ENCODE measurements around the gene SYNE2. TPM values are rescaled to one million over a fixed set of nuclear protein-coding genes. Genes with fewer than 3 reads are reported as not detected.
A peak's percentile ranks its signal among the peaks of the same experiment; 100 is the strongest.

Gene SYNE2
- total RNA-seq, 4 donors from 2014 or later, result 96.9 to 207 (median 182) TPM

DNA sequence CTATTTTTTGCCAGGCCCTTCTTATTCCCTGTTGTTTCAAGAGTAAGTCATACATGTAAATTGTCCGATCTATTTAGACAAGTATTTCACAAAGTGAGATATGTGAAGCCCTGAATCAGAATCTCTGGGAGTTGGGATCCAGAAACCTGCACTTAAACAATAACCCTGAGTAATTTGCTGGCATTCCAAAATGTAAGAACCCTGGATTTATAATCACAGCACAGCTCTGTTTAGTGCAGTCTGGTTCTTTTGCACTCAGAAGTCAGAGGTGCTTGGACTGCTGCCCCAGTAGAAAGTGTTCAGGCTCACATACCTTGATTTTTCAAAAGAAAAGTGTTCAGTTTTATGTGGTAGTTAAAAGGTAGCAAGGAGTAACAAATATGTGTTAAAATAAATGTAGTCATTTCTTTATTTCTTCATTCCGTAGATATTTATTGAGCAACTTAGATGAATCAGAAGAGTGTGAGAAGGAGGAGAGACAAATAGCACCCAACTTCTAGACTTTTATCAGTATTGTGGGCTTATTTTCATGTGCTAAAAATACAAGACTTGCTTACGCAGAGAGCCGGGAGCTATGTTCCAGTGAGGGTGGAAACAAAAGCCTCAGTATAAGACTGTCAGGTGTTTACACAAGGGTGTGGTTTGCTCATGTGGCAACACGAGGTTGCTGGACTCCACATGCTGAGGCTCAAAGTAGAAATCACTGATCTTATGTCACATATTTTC, 70.1 kb downstream of the SYNE2 start:
- Histone ChIP-seq H3K27ac (peak overlapping the region in 2 of 4 donors; percentile 37 to 54), H3K4me1 (peaks cover 0 to 7% of the 10 kb centered on the region in 2 donors), H3K27me3 (no peaks in the 10 kb centered on the region), H3K9me3 (no peaks in the 10 kb centered on the region), H3K36me3 (no peaks in the 10 kb centered on the region), H3K4me3 (no peak overlapping the region)
- TF ChIP-seq, protein P1, sequence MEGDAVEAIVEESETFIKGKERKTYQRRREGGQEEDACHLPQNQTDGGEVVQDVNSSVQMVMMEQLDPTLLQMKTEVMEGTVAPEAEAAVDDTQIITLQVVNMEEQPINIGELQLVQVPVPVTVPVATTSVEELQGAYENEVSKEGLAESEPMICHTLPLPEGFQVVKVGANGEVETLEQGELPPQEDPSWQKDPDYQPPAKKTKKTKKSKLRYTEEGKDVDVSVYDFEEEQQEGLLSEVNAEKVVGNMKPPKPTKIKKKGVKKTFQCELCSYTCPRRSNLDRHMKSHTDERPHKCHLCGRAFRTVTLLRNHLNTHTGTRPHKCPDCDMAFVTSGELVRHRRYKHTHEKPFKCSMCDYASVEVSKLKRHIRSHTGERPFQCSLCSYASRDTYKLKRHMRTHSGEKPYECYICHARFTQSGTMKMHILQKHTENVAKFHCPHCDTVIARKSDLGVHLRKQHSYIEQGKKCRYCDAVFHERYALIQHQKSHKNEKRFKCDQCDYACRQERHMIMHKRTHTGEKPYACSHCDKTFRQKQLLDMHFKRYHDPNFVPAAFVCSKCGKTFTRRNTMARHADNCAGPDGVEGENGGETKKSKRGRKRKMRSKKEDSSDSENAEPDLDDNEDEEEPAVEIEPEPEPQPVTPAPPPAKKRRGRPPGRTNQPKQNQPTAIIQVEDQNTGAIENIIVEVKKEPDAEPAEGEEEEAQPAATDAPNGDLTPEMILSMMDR (IDR thresholded peaks at IDR 0.05 in 4 of 5, conservative IDR thresholded peaks at IDR 0.05 in 1 of 5), result no peak
- TF ChIP-seq POLR2A (IDR thresholded peaks at IDR 0.05), result no peak
- in situ Hi-C loops (cut with MboI; ENCODE audit: low sequenced_read_pairs in 4 of 4), result no loop called here
- DNase-seq, result peak in 1 of 2 donors; percentile 21
- ATAC-seq, result peak; percentile 60 to 91
- intact Hi-C loops (cut with DNase I; ENCODE audit: low total_unique reads), result loop anchor here (1.0 kb wide), 1 partner anchor 71 kb away; no protein-coding TSS in a partner anchor

DNA sequence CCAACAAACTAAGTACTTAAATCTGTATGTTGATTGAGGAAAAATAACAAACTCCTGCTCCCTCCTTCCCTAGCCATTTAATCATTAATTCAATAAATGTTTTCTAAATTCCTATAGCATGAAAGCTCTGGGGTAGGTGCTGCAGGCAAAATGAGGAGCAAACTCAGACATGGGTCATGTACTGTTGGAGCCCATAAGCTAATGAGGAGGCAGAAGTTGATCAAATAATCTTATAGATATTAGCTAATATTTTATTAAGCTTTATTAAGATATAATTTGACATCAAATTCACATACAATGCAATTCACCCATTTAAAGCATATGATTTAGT, 70.6 kb downstream of the SYNE2 start:
- Histone ChIP-seq H3K4me1 (peaks cover 0 to 7% of the 10 kb centered on the region in 2 donors), H3K27ac (peak overlapping the region in 1 of 4 donors; percentile 54), H3K36me3 (no peaks in the 10 kb centered on the region), H3K4me3 (no peak overlapping the region), H3K27me3 (no peaks in the 10 kb centered on the region), H3K9me3 (no peaks in the 10 kb centered on the region)
- TF ChIP-seq, protein P1 (IDR thresholded peaks at IDR 0.05 in 4 of 5, conservative IDR thresholded peaks at IDR 0.05 in 1 of 5), result no peak
- TF ChIP-seq POLR2A (IDR thresholded peaks at IDR 0.05), result no peak
- intact Hi-C loops (cut with DNase I; ENCODE audit: low total_unique reads), result loop anchor here (1.0 kb wide), 1 partner anchor 71 kb away; no protein-coding TSS in a partner anchor
- in situ Hi-C loops (cut with MboI; ENCODE audit: low sequenced_read_pairs in 4 of 4), result no loop called here
- ATAC-seq (no peak), DNase-seq (no peak)

DNA sequence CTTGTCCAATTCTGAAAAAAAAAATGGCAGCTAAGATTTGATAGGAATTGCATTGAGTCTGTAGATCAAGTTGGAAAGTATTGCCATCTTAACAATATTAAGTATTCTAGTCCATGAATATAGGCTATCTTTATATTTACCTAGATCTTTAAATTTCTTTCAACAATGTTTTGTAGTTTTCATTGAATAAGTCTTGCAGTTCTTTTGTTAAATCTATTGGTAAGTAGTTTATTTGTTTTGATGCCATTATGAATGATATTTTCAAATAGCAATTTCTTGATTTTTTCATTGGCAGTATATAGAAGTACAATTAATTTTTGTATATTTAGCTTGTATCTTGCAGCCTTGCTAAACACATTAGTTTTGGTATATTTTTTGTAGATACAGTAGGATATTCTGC, 71.6 kb downstream of the SYNE2 start:
- no peak overlapping the region for H3K27ac ChIP-seq
- ATAC-seq, result no peak
- no peaks in the 10 kb centered on the region for H3K9me3 ChIP-seq
- in situ Hi-C loops (cut with MboI; ENCODE audit: low sequenced_read_pairs in 4 of 4), result no loop called here
- H3K36me3 ChIP-seq, result no peaks in the 10 kb centered on the region
- H3K27me3 ChIP-seq, result no peaks in the 10 kb centered on the region
- no peak overlapping the region for H3K4me3 ChIP-seq
- peaks cover 0 to 7% of the 10 kb centered on the region in 2 donors for H3K4me1 ChIP-seq
- intact Hi-C loops (cut with DNase I; ENCODE audit: low total_unique reads), result no loop called here
- TF ChIP-seq POLR2A (IDR thresholded peaks at IDR 0.05), result no peak
- TF ChIP-seq, protein P1 (IDR thresholded peaks at IDR 0.05 in 4 of 5, conservative IDR thresholded peaks at IDR 0.05 in 1 of 5), result no peak
- DNase-seq, result no peak

DNA sequence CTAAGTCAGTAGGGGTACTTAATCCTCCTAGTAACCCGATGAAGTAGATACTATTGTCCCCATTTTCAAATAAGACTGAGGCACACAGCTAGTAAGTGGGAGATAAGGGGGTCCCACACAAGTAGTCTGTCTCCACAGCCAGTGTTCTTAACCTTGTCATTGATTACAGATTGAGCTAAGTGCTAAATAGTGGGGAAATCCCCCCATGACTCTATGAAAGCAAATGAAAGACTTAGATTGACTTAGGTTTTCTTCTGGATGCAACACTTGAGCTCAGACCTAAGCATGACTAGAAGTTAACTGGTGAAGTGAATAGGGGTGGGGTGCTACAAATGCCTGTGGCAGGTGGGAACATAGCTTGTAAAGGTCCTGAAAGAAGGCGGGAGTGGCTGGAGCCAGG, 73.8 kb downstream of the SYNE2 start:
- intact Hi-C loops (cut with DNase I; ENCODE audit: low total_unique reads) (no loop called here), in situ Hi-C loops (cut with MboI; ENCODE audit: low sequenced_read_pairs in 4 of 4) (no loop called here)
- ATAC-seq (no peak), DNase-seq (no peak)
- Histone ChIP-seq H3K36me3 (no peaks in the 10 kb centered on the region), H3K27ac (no peak overlapping the region), H3K4me3 (no peak overlapping the region), H3K9me3 (no peaks in the 10 kb centered on the region), H3K27me3 (no peaks in the 10 kb centered on the region), H3K4me1 (peaks cover 0 to 7% of the 10 kb centered on the region in 2 donors)
- no peak for TF ChIP-seq POLR2A (IDR thresholded peaks at IDR 0.05)
- TF ChIP-seq, protein P1 (IDR thresholded peaks at IDR 0.05 in 4 of 5, conservative IDR thresholded peaks at IDR 0.05 in 1 of 5), result no peak
